HG03280 (cell line): ENCODE measurements around the gene TIAL1.
A peak's percentile ranks its signal among the peaks of the same experiment; 100 is the strongest.

Experiments used
- ATAC-seq: cut with Tn5 transposase; IDR thresholded peaks from one replicate; pipeline ENCODE4 v1.9.1; 2021; ENCODE audit warnings: mild to moderate bottlenecking, moderate library complexity; ENCODE audit not compliant: unreplicated experiment

Gene TIAL1

DNA sequence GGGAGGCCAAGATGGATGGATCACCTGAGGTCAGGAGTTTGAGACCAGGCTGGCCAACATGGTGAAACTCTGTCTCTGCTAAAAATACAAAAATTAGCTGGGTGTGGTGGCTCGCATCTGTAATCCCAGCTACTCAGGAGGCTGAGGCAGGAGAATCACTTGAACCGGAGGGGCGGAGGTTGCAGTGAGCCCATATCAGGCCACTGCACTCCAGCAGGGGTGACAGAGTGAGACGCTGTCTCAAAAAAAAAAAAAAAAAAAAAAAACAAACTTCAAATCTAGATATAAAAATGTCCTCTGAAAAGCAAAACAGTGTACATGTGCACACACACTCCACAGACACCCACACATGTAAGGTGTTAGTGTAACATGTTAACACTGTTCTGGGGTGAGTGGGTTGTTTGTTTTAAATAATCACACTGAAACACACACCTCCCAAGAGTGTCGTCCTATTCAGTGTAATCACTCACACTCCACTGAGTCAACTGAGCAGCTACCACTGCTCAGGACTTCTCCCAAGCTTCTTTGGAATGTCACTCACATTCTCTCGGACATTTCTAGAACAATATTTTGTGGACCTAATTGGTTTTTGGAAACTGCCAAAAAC, 41.5 kb downstream of the TIAL1 start:
- ATAC-seq: no peak

DNA sequence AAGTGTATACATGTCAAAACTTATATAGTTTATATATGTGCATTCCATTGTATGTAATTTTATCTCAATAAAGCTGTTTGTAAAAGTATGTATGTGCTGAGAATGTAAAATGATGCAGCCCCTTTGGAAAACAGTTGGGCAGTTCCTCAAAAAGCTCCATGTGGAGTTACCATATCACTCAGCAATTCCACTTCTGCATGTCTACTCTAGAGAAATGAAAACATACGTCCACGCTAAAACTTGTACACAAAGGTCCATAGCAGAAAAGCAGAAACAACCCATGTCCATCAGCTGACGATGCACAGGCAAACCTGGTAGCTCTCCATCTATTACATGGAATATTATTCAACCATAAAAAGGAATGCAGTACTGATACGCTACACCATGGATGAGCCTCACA, 45.9 kb downstream of the TIAL1 start:
- no peak for ATAC-seq

DNA sequence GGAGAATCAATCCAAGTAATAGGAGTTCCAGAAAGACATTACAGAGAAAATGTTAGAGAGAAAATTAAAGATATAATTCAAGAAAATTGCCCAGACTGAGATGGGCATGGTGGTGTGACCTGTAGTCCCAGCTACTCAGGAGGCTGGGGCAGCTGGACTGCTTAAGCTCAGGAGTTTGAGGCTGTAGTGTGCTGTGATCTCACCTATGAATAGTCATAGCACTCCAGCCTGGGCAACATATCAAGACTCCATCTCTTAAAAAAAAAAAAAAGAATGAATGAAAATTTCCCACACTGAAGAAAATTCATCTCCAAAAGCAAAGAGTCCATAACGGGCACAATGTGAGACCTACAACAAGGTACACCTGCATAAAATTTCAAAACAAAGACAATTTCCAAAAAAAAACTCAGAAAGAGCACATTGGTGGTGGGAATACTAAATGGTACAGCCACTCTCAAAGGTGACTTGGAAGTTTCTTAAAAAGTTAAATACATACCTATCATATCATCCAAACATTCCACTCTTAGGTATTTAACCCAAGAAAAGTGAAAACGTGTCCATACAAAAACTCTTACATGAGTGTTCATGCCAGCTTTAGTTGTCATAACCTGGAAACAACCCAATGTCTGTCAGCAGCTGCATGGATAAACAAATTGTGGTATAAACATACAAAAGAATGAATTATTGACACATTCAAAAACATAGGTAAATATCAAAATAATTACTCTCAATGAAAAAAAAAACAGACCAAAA, 47.3 kb downstream of the TIAL1 start:
- no peak for ATAC-seq

DNA sequence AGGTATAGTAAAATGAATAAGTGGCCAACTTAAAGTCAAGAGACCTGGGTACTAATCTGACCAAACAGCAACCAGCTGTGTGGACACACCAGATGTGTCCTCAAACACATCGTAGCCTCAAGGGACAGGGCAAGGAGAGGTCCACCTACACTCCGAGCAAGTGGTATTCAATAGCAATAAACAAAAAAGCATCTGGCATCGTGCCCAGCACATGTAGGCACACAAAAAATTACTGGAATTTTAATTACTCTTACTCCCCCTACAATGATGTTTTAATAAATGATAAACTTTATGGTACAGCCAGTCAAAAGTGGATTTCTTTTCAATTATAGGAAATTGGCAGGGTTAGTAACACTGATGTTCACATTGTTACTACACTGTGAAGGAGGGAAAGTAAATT, 50.8 kb downstream of the TIAL1 start:
- no peak for ATAC-seq

DNA sequence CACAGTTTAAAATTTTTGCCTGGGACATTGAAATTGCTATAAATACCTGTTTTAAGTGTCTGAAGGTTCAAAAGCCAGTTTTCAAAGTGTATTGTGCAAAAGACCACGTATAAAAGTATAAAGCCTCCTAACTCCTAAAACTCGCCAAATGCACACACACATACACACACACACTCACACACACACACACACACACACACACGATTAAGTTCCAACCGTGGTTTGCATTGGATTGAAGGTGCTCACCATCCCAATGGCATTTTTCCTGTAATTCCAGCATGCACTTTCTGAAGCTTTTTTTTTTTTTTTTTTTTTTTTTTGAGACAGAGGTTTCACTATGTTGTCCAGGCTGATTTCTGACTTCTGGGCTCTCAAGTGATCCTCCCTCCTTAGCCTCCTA, 51.5 kb downstream of the TIAL1 start:
- ATAC-seq: no peak

DNA sequence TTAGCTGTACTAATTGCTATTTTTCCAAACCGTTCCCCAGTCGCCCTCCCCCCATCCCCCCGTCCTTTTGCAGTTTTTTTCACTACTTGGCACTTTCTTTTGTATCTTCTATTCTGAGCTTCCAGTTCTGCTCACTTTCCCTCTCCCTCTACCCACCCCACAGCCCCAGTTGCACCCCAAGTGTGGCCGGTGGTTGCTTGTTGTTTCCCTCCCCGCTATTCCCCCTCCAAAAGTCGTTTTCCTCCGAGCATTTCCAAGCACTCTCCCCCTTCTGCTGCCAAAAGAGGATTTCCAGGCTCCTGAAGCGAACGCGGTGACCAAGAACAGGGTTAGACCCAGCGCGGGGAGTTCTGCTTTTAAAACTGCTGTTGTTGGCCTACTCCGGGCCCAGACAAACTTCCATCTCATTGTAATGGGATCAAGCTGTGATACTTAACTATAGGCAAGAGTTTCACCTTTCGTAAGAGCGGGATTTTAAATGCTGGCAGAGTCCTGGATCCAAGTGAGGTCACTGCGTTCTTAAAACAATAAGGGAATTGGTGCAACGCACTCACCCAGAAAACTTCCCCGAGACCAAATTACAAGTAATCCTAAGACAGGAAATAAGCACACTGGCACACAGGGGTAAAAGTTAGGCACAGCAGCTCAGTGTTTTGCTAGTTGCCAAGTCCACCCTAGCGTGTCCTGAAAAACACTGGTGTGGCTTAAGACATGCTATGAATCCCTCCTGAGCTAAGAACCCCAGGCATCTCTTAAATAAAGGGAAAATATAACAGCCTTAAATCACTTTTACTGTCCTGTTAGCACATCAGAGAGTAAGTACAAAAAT, 52.7 kb downstream of the TIAL1 start:
- no peak for ATAC-seq

DNA sequence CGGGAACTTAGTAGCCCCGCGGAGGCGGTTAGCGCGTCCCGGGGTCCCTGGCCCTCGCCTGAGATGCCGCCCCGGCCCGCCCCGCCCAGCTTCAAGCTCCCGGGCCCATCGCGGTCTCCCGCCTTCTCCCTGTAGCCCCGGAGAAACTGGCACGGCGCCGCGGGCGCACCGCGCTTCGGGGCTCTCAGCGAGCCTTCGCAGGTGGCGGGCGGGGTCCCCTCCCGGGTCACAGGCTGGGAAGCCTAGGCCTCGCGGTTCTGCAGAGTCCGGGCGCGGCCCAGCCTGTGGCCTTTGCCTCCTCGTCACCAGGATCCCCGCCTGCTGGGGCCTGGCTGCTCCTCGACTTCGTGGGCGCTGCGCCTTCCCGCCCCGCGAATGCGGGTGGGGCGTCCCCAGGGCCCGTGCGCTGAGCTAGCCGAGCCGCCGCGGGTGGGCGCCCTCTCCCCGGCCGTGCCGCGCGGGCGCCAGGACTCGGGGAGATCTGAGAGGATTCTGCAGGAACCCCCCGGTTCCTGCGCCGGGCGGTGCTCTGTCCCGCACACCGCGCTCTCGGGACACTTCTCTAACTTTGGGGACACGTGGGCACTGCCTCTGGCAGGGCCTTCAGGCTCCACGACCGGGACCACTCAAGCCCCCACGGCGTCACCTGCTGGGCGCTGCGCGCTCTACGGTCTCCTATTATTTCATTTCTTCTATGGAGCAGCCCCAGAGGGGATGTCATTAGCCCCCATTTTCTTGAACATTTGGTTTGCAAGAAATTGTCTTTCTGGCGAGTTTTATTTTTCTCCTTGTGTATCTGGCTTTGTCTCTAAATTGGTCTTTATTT, 53.6 kb downstream of the TIAL1 start:
- ATAC-seq: peak; percentile 36

DNA sequence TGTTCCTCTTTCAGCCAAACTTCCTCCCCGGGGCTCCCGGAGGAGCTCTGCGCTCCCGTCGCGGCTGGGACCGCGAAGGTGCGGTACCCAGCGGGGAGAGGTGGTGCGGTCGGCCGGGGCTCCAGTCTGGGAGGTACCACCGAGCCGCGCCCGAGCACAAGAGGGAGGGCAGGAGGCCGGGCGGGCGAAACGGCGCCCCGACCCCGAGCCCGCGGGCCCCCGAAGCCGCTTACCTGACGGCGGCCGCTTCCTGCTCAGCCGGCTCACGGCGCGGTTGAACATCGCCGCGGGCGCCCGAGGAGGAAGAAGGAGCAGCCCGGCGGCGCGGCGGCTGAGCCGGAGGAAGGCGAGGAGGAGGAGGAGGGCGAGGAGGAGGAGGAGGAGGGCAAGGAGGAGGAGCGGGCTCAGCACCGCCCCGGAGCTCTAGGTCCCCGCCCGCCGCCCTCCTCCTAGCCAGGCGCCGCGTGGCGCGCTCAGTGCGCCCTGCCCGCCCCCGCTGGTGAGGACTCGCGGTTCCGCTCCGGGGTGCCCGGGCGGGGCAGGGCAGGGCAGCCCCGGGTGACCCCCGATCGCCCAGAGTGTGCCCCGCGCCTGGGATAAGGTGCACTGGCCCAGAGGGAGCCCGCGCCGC, 54.3 kb downstream of the TIAL1 start, which contains the start of gene RGS10:
RGS10 (minus strand) TSS at position 363 of the 631 bp plus-strand sequence; CDS start at position 282, 81 bp downstream.
- ATAC-seq: peak; percentile 73

DNA sequence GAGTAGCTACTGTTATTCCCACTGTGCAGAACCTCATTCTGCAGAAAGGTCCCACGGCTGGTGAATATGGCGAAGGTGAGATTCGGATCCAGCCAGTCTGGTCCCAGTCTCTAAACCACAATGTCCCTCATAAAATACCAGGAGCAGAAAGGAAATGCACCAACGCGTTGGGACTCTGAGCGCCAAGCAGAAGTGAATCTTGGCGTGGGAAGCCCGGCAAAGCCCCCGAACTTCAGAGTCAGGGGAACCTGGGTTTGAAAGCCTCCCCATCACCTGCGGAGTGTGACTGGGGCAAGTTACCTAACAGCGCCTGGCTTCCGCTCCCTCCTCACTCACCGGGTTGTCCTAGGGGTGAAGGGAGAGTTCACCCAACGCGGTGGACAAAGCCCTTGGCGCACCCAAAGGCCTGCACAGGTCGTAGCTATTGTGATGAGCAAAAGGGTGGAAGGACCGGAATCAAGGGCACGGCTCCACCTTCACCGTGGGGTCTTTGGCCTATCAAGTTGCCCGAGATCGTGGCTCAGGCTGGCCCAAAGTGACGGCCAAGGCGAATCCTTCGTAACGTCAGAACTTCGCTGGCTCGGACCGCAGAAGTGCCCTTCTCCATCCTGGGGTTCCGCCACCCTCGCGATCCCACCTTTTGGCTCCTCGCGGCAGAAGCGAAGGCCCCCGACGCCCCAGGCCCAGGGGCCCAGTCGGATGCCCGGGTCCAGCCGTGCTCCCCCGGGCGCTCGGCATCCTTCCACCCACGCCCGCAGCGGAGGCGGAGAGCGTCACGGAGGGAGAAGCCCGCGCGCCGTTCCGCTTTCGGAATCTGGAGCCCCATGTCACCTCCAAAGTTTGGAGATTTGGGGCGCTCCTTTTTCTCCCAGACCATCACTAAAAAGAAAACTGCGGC, 55.1 kb downstream of the TIAL1 start:
- ATAC-seq: peak; percentile 10

DNA sequence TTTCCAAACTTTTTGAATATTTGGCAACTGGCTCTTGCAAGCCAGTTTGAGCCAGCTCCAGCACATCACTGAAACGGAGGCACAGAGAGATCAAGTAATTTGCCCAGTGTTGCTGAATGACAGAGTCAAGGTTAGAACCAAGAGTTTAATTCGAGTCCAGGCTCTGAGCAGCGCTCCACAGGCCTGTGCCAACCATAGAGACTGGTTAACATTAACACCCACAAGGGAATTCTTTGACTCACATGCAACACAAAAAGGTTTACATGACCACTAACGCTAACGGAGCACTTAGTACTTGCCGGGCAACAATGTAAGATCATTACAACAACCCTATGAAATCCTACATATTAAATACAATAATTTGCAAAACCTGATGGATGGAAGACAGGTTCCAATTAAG, 55.7 kb downstream of the TIAL1 start:
- no peak for ATAC-seq

DNA sequence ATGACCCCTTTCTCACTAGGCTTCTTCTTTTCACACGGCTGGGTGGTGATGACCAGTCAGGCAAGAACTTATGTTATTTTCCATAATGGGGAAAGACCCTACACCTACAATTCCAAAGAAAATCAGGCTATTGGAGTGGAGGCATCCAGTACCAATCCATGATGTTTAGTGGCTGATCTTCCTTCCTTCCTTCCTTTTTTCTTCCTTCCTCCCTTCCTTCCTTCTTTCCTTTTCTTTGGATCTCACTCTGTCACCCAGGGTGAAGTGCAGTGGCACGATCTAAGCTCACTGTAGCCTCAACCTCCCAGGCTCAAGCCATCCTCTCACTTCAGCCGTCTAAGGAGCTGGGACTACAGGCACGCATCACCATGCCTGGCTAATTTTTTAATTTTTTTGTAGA, 56.7 kb downstream of the TIAL1 start:
- no peak for ATAC-seq

DNA sequence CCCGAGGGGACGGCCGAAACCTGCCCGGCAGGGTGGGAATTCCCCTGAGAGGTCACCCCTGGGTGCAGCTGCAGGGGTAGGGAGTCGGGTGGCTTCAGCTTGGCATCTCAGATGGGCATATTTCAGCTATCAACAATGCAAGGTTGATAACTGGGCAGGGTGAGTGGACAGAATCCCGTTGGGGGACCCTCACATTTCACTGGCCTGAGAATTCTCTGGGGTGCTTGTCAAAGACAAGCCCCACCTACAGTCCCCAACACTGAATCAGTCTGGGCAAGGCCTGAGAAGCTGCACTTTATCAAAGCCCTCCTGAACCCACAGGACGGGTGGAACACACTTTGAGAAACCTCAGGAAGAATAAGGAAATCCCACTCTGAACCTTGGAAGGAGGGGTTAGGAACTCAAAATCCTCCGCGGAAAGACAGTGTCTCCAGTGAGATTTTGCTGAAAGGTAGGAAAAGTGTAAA, 57.4 kb downstream of the TIAL1 start:
- ATAC-seq: no peak

DNA sequence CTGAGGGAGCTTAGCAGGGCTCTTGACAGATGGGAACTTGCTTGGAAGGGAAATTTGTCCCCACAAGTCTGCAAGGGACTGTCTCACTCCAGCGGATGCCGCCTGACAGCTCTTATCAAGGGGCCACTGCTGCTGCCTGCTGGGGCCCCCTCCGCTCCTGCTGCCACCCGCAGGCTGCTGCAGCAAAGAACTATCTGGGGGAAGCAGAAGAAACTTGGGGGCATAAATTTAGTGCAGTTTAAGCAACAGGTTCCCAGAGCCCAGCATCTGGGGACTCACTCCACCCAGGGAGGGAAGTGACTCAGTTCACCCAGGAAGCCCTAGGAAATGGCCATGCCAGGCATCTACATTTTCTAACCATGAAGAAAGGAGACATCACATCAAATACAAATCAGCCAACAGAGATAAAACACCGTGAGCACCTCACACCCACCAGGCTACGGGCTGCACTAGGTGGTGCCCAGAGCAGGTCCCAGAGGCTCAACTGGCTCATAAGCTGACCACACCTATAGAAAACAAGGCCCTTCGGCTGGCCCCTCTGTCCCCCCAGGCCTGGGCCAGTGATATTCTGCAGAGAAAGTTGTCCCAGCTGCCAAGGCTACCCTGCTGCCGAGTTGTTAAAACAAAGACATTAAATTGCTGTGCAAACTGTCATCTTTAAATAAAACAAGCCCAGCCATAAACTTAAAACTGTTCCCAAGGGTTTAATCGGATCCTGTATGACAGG, 58.0 kb downstream of the TIAL1 start:
- ATAC-seq: no peak

DNA sequence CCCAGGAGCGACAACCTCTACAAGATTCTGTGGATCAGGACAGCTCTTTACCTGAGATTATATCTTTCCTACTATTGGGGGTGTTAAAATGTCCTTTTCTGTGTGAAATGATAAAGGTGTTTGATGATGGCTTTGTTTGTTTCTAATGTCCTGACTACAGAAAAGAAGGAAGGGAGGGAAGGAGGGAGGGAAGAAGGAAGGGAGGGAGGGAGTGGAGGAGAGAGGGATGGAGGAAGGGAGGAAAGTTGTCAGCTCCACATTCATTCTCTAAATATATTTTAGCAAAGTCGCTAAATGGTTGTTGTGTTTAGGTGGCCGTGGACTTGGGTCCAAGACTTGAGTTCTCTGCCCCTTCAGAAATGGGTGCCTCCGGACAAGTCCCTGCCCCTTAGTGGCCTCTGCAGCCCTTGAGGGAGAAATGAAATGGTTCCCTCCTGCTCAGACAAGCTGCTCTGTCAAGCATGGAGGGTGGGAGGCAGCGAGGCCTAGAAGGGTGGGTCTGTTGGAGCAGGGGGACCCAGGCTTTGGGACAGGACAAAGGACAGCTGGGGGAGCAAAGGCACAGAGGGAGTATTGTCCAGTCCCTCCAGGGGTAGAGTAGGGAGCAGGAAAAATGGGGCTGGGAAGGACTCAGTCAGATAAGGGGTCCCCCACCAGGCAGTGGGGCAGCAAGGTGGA, 58.7 kb downstream of the TIAL1 start:
- ATAC-seq: no peak

DNA sequence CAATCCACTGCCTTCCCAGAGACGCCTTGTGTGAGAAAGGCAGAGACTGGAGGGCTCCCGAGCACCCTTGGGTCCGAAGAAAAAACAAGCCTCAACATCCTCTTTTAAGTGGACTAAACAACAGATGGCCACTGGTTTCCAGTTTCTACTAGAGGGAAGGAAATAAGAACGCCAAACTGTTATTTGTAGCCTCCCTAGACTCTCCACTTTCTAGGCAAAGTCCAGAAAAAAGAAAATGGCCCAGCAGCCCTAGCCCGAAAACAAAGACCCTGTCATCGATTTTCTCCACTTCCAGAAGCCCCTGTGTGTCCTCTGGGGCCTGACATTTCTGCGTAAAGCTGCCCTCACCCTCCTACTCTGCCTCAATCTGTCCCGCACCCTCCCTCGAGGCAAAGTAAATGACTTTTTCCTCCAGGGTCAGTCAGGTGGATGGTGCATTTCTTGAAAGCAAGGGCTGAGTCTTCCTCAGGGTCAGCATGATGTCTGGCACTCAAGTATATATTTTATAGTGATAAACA, 60.2 kb downstream of the TIAL1 start:
- ATAC-seq: no peak

DNA sequence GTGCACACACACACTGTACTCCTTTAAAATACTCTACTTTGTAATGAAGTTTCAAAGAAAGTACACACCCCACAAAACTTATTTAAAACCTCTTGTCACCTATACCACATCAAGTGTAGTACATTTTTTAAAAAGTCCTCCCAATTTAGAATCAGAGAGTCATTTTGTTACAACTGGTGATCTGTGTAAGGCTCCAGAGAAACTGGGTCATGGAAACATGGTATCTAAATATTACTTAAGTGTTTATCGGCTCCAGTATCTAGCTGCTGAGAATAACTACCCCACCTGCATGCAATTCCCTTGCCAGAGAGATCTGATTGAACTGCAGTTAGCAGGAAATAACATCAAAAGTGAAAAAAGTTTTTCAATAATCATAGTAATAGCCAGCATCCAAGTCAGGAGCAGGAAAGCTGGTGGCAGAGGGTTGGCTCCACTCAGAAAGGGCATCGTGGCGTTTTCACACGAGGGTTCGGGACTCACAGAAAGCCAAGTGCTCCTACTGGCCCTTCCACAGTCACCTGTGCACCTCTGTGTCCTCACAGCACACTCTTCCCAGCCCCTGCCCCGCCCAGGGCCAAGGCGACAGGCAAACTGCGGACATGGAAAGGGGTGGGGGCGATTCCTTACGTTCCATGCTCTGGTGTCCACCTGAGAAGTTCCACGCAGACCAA, 60.8 kb downstream of the TIAL1 start:
- ATAC-seq: no peak

DNA sequence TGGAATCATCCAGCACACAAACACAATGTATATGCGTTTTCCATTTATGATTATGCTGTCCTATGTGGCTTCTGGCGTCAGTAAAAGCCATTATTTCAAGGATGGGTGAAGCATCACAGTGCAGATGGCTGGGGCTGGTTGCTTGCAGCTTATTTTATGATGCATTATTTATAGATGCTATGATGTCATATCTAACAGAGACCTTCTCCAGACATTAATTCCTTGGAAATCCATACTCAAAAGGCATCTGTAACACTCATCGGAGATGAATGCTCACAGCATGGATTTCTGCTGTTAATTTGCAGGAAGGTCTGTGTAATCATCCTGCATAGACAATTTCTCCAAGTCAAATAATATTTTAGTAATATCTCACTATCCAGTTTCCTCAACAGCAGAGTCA, 61.5 kb downstream of the TIAL1 start:
- ATAC-seq: no peak
